Subcutaneous abdominal adipose tissue (tissue), 5 donors: ENCODE results near the gene CCDC34.

Experiments used
- H3K27ac ChIP-seq: one replicate; pipeline ENCODE4 v1.7.0; 2013; ENCODE audit warnings: low read depth, mild to moderate bottlenecking, inconsistent platforms, low read length, moderate library complexity
- H3K27me3 ChIP-seq, 5 donors: one replicate each; pipeline ENCODE4 v1.7.0; 2013; ENCODE audit warnings: low read length in 5 of 5, inconsistent platforms in 1 of 5; ENCODE audit not compliant: control insufficient read depth in 5 of 5, insufficient read depth in 4 of 5
- H3K36me3 ChIP-seq, 5 donors: one replicate each; pipeline ENCODE4 v1.7.0; 2013; ENCODE audit warnings: low read length in 5 of 5; ENCODE audit not compliant: control insufficient read depth in 5 of 5, insufficient read depth in 5 of 5
- H3K4me1 ChIP-seq, 5 donors: one replicate each; pipeline ENCODE4 v1.7.0; 2013; ENCODE audit warnings: low read length in 5 of 5, mild to moderate bottlenecking in 3 of 5, moderate library complexity in 1 of 5; ENCODE audit not compliant: control insufficient read depth in 5 of 5, insufficient read depth in 5 of 5
- H3K4me3 ChIP-seq, 5 donors: one replicate each; pipeline ENCODE4 v1.7.0; 2013; ENCODE audit warnings: low read length in 5 of 5, low read depth in 1 of 5
- H3K9ac ChIP-seq, 5 donors: one replicate each; pipeline ENCODE4 v1.7.0; 2013; ENCODE audit warnings: low read length in 5 of 5, mild to moderate bottlenecking in 4 of 5, moderate library complexity in 3 of 5
- H3K9me3 ChIP-seq, 5 donors: one replicate each; pipeline ENCODE4 v1.7.0; 2013; ENCODE audit warnings: low read length in 5 of 5; ENCODE audit not compliant: control insufficient read depth in 5 of 5
- donor health status: healthy.
- donor health status: healthy.
- donor health status: healthy.
- donor health status: healthy.
- donor health status: healthy.

The CCDC34 gene

GRCh38 chr11:27295928-27296327 is 67.1 kb downstream of the CCDC34 start:
- H3K36me3 ChIP-seq, result no peaks in the 10 kb centered on the region
- peaks cover 0 to 5% (median 0%) of the 10 kb centered on the region in 5 donors for H3K9me3 ChIP-seq
- no peak overlapping the region for H3K9ac ChIP-seq
- no peaks in the 10 kb centered on the region for H3K27me3 ChIP-seq
- no peak overlapping the region for H3K27ac ChIP-seq
- no peak overlapping the region for H3K4me3 ChIP-seq
- H3K4me1 ChIP-seq, result peaks cover 0 to 1% (median 0%) of the 10 kb centered on the region in 5 donors

GRCh38 chr11:27294654-27295053 is 68.4 kb downstream of the CCDC34 start:
- Histone ChIP-seq H3K9ac (no peak overlapping the region), H3K4me1 (peaks cover 0 to 5% (median 4%) of the 10 kb centered on the region in 5 donors), H3K4me3 (no peak overlapping the region), H3K27ac (no peak overlapping the region), H3K27me3 (no peaks in the 10 kb centered on the region), H3K9me3 (peaks cover 0 to 6% (median 0%) of the 10 kb centered on the region in 5 donors), H3K36me3 (no peaks in the 10 kb centered on the region)

GRCh38 chr11:27293515-27294417 is 69.2 kb downstream of the CCDC34 start:
- H3K36me3 ChIP-seq, result no peaks in the 10 kb centered on the region
- H3K27me3 ChIP-seq, result no peaks in the 10 kb centered on the region
- no peak overlapping the region for H3K4me3 ChIP-seq
- H3K9ac ChIP-seq, result no peak overlapping the region
- H3K27ac ChIP-seq, result no peak overlapping the region
- H3K4me1 ChIP-seq, result peaks cover 0 to 5% (median 4%) of the 10 kb centered on the region in 5 donors
- H3K9me3 ChIP-seq, result peaks cover 0 to 6% (median 0%) of the 10 kb centered on the region in 5 donors

- Histone ChIP-seq H3K9ac (no peak overlapping the region), H3K9me3 (peaks cover 0 to 6% (median 0%) of the 10 kb centered on the region in 5 donors), H3K27me3 (no peaks in the 10 kb centered on the region), H3K4me3 (no peak overlapping the region), H3K4me1 (peaks cover 0 to 5% (median 4%) of the 10 kb centered on the region in 5 donors), H3K27ac (no peak overlapping the region), H3K36me3 (no peaks in the 10 kb centered on the region)
Observed at GRCh38 chr11:27292637-27293010, 70.4 kb downstream of the CCDC34 start.

- peaks cover 0 to 6% (median 0%) of the 10 kb centered on the region in 5 donors for H3K9me3 ChIP-seq
- no peaks in the 10 kb centered on the region for H3K27me3 ChIP-seq
- no peak overlapping the region for H3K27ac ChIP-seq
- peaks cover 0 to 5% (median 4%) of the 10 kb centered on the region in 5 donors for H3K4me1 ChIP-seq
- no peak overlapping the region for H3K9ac ChIP-seq
- H3K4me3 ChIP-seq, result no peak overlapping the region
- no peaks in the 10 kb centered on the region for H3K36me3 ChIP-seq
Observed at GRCh38 chr11:27291954-27292636, 70.9 kb downstream of the CCDC34 start.

GRCh38 chr11:27291302-27291889 is 71.6 kb downstream of the CCDC34 start:
- H3K36me3 ChIP-seq, result no peaks in the 10 kb centered on the region
- no peak overlapping the region for H3K9ac ChIP-seq
- no peak overlapping the region for H3K4me3 ChIP-seq
- H3K4me1 ChIP-seq, result peaks cover 0 to 5% (median 4%) of the 10 kb centered on the region in 5 donors
- no peaks in the 10 kb centered on the region for H3K27me3 ChIP-seq
- H3K27ac ChIP-seq, result no peak overlapping the region
- peaks cover 0 to 6% (median 0%) of the 10 kb centered on the region in 5 donors for H3K9me3 ChIP-seq

GRCh38 chr11:27290261-27291050 is 72.6 kb downstream of the CCDC34 start:
- peaks cover 0 to 5% (median 4%) of the 10 kb centered on the region in 5 donors for H3K4me1 ChIP-seq
- H3K27me3 ChIP-seq, result no peaks in the 10 kb centered on the region
- no peak overlapping the region for H3K4me3 ChIP-seq
- H3K36me3 ChIP-seq, result no peaks in the 10 kb centered on the region
- no peak overlapping the region for H3K9ac ChIP-seq
- H3K27ac ChIP-seq, result no peak overlapping the region
- peaks cover 0 to 6% (median 0%) of the 10 kb centered on the region in 5 donors for H3K9me3 ChIP-seq
